GM19025 (cell line): ENCODE results near the gene STAT5A.
"Not testable (repeated sequence)": the region's sequence is repeated elsewhere in the genome, so short reads cannot be mapped to it uniquely, and the experiment has no call there.

Source experiments
- ATAC-seq: cut with Tn5 transposase; IDR thresholded peaks from one replicate; pipeline ENCODE4 v1.9.1; 2021; ENCODE audit warnings: mild to moderate bottlenecking, low read depth, moderate library complexity; ENCODE audit not compliant: unreplicated experiment

The STAT5A gene

DNA sequence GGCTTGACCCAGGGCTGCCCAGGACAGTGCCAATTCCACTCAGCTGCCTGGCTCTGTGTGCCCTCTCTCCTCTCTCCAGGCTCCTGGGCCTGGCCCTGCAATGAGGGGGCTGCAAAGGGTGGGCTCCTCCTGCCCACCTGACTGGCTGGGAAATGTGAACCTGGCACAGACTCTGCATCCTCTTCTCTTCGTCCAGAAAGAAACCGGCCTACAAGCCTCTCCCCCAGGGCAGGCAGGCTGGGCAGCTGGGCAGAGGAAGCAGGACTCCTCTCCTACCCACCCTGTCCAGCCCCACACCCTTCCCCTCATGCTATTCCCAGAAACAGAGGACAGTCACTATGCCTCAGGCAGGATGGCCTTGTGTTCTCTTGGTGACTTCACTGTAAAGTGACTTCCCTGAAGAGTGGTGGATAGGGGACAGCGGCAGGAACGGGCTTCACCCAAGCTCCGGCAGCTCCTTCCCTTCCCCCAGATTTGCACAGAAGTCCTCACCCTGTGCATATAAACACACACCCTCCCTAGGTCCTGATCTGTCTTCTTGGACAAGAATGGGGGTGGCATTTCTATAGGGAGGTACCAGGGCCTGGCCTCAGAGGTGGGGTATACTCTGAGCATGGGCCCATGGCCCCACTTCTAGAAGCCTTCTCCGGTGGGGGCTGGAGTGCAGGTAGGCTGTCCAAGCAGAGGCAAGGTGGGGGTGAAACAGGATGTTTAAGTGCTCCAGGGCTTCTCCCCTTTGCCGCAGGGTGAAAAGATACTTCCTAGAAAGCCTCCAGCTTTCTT is 4.9 kb upstream of the STAT5A start:
- no peak for ATAC-seq

DNA sequence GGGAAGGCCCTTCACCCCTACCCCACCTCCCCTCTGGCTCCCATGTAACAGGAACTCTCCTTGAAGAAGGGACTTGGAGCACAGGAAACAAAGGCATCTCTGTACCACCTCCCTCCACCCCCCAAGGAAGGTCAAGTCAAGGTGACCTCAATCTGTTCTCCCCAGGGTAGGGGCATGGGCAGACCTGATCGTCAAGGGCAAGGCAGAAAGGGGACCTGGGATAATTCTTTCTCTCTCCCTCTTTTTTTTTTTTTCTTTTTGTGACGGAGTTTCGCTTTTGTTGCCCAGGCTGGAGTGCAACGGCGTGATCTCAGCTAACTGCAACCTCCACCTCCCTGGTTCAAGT is 4.3 kb upstream of the STAT5A start:
- ATAC-seq = no peak

DNA sequence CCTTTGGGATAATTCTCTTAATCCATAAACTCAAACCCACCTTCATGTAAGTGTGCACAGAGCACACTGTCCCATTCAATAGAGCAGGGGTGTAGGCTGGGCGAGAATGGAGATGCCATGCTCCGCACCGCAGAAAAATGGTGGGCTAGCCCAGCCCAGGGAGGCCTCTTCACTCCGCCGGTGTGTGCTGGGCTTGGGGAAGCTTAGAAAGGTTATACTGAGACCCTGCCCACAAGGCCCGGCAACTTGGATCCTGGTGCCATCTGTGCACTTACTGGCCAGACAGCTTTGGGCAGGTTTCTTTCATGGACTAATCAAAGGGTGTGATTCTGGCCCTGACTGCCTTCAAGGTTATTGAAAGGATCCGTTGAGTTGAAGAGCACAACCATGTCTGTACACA is 3.7 kb upstream of the STAT5A start:
- ATAC-seq = no peak

DNA sequence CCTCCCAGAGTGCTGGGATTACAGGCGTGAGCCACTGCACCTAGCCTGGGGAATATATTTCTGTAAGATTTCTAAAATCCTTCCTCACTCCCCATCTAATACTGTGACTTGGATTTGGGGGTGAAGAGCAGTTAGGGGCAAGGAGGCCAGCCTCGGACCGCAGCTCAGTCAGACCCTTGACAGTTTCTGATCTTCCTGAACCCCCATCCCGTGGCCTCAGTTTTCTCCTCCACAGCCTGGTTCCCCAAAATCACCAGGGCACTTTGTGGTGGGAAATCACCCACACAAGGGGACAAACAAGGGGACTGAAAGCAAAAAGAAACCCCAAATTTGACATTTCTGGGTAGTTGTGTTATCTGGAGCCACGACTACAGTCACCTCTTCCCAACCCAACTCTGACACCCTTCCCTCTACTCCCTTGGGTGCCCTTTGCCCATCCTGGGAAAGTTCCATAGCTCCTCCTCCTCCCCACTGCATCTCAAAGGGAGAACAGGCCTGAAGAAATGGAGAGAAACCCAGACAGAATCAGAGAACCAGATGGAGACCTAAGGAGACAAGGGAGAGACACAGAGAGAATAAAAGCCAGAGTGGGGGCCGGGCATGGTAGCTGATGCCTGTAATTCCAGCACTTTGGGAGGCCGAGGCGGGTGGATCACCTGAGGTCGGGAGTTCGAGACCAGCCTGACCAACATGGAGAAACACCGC is 2.8 kb upstream of the STAT5A start:
- ATAC-seq = no peak

DNA sequence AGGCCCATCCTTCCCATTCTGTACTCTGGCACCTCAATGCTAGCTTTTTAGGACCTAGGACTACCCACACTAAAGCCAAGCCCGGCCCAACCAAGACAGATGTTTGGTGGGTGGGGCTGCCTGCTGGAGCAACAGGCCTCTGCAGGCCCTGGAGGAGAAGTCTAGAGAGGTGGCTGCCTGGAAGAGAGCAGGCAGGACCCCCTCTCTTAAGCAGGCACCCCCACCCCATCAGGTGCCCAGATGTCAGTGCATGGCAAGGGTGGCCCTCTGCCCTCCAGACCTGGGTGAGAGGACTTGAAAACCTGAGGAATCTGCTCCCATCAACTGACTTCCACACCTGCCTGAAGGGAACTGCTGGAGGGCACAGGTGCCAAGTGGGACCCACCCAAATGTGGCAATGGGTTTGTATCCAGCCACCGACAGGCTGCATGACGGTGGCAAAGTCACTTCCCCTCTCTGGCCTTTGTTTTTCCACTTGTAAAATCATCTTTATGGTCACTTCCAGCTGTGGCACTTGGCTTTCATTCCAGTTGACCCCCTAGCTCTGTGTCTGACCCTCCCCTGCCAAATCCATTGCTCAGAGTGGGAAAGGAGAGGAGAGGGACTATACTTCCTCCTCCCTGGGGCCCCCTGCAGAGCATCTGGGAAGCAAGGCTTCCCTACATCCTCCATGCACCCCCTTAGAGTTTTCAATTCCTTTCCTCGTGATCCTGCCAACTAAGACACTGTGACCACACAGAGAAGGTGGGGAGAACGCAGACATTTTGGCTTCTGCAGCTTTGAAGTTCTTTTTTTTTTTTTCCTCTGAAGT is 1.7 kb upstream of the STAT5A start:
- no peak for ATAC-seq

DNA sequence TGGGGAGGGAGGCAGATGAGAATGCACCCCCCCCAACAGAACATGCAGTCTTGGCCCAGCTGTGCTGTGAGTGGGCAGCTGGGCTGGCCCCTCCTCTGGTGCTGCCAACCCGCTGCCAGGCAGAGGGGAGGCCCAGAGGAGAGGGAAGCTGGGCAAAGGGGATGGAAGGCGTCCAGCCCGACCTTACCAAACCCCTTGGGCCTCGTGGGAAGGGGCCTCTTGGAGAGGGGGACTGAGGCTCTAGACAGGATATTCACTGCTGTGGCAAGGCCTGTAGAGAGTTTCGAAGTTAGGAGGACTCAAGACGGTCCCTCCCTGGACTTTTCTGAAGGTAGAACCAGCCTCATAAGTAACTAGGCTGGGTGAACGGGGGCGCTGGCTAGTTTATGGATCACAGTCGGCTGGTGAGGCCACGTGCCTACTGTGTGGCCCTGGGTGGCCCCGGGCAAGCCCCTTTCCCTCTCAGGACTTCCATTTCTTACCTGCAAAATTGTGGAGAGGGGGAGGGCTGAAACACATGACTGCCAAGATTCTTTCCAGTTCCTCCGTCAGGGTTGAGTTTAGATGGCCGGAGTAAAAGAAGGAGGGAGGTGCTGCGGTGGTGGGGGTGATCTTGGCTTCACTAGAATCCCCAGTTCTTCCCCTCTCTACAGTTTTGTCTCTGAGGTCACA is 857 bp upstream of the STAT5A start:
- peak; percentile 17 for ATAC-seq

DNA sequence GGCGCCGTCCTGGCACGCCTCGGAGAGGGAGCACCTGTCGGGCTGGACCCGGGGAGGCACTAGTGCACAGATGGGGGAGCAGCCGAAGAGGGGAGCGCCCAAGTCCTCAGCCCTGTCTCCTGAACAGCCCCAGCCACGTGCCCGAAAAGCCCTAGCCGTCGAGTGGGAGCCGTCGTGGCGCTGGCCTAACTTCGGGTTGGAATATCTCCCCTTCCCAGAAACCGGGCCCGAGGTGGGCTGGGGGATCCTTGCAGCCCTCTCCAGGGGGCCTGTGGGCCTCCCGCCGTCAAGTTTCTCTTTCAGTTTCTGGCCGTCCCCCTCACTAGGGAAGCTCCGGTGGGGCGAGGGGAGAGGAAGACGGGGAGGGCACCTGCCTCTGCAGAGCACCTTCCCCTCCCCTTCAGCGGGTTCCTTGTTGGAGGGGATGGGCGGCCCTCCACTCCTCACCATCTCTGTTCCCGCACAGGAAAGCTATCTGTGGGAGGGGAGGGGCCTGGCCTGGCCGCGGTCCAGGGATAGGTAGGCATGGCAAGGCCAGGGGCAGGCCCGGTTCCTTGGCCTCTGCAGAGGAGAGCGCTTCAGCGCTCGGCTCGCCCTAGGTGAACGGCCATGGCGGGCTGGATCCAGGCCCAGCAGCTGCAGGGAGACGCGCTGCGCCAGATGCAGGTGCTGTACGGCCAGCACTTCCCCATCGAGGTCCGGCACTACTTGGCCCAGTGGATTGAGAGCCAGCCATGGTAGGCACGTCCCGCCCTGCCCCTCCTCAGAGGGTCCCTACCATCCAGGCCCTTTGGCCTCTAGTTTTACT is 709 bp downstream of the STAT5A start:
- ATAC-seq = no peak

DNA sequence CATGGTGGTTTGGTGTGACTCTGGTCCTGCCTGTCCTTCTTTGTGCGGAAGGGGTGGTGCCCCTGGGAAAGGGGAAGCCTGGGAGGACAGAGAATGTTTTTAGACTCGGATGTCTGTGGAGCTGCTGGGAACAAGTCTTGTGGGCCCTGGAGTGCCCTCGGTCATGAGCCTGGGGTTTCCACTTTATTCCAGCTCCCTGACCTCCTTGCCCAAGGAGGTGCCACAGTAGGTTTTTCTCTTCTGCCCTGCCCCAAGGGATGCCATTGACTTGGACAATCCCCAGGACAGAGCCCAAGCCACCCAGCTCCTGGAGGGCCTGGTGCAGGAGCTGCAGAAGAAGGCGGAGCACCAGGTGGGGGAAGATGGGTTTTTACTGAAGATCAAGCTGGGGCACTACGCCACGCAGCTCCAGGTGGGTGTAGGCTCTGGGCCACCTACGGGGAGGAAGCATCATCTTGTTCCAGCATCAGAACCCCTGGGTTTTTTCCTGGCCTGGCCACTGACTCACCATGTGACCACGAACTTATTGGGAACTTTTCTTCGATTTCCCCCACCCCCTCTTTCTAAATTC is 1.4 kb downstream of the STAT5A start:
- ATAC-seq = no peak

DNA sequence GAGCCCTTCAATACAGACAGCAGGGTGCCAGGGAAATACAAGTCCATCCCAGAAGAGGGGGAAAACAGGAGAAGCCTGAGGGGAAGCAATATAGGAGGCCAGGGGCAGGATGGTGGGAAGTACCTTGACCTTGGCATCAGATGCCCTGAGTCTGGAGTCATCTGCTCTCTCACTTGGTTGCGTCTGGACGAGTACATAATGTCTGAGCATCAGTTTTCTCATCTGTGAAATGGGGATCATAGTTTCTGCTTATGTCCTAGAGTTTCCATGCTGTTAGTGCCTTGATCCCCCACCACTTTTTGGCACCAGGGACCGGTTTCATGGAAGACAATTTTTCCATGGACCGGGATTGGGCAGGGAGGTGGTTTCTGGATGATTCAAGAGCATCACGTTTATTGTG is 2.3 kb downstream of the STAT5A start:
- no peak for ATAC-seq

DNA sequence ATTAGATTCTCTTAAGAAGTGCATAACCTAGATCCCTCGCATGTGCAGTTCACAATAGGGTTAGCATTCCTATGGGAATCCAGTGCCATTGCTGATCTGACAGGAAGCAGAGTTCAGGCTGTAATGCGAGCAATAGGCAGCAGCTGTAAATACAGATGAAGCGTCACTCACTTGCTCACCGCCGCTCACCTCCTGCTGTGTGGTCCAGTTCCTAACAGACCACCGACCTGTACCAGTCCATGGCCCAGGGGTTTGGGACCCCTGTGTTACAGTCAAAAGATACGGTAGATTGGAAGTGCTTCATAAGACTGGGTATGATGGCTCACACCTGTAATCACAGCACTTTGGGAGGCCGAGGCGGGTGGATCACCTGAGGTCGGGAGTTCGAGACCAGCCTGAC is 2.8 kb downstream of the STAT5A start:
- ATAC-seq = no peak

DNA sequence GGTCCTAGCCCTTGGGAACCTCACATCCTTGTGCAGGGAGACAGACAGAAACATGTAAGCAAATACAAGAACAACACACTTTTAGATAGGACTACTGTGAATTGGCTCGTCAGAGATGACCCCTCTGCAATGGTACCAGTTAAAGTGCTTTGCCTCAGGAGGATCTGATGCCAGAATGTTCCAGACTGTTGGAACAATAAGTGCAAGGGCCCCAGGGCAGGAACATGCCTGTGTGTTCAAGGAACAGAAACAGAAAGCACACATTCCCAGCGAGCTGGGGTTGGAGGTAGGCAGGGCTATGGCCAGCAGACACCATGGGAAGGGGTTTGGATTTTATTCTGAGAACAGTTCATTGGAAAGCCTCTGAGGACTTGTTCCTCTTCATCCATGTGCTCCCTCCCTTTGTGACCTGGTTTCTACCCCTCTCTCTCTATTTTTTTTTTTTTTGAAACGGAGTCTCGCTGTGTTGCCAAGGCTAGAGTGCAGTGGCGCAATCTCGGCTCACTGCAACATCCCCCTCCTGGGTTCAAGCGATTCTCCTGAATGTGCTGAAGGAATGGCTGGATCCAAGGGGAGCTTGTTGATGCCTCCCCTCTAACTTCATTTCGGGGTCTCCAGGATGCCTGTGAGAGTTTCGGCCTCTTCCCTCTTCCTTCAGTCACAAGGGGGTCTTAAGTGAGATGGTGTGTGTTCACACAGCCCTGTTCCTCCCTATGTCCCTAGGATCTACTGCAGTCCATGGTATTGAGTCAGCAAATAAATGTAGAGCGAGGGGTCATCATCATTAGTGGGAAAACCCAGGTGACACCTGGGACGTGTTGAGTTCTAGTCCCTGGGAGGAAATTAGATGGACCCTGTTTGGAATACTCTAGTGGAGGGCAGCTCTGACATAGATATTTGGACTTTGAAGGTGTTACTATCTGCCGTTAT is 6.4 kb downstream of the STAT5A start:
- ATAC-seq = no peak

DNA sequence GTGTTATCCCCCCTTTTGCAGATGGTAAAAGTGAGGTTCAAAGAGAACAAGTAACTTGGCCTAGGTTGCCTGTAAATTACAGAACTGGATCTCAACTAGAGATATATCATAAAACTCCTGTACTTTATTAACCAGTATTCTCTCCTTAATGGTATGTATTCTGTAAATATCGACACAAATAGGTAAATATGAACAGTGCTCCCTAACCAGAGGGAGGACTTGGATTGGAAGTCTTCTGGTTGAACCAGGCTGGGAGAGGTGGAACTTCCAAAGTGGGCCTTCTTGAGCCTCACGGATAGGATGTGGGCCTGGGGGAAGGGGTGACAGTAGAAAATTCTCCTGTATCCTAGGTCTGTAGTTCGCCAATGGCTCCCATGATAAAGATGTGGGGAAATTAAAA is 7.7 kb downstream of the STAT5A start:
- no peak for ATAC-seq

DNA sequence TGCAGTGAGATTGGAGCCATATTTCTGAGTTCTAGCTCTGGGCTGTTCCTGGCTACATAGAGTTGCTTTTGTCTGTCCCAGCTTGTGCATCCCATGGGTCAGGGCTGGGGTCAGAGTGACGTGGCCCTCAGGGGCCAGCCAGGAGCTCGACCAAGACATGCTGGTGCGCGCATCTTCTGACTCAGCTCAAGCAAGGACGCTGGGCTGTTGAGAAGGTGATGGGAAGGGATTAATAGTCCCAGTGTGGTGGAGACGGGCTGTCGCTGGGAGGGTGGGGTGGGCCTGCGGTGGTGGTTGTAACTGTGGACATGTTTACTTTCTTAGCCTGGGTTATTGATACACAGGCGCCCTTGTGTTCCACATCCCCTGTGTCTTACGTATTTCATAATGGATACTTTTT is 9.5 kb downstream of the STAT5A start:
- not testable (repeated sequence) for ATAC-seq

DNA sequence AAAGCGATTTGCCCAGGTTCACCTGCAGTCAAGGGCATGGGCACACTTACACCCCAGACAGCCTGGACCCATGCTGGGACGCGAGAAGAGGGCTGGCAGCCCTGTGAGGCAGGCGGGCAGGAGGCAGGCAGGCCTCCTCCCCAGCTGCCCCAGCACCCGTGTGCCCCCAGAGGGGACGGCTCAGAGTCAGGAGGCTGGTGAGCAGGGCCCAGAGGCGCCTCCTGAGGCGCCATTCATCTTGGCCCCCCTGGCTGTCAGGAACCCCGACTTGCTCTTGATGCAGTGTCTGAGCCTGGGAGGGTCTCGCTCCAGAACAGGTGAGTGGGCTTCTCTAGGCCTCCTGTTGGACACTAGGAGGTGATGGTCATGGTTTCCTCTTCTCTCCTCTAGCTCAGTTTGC is 11.1 kb downstream of the STAT5A start:
- not testable (repeated sequence) for ATAC-seq

DNA sequence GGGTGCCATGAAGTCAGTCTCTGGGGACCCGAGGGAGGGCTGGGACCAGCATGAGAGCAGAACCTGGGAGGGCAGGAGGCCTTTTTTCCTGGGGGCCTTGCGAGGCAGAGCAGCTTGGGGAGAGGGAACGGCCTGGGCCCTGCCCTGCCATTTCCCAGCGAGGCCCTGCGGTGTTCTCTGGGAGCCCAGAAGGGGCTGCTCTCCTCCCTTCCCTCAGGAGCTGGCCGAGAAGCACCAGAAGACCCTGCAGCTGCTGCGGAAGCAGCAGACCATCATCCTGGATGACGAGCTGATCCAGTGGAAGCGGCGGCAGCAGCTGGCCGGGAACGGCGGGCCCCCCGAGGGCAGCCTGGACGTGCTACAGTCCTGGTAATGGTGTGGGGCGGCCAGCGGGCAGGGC is 11.6 kb downstream of the STAT5A start:
- ATAC-seq = not testable (repeated sequence)

DNA sequence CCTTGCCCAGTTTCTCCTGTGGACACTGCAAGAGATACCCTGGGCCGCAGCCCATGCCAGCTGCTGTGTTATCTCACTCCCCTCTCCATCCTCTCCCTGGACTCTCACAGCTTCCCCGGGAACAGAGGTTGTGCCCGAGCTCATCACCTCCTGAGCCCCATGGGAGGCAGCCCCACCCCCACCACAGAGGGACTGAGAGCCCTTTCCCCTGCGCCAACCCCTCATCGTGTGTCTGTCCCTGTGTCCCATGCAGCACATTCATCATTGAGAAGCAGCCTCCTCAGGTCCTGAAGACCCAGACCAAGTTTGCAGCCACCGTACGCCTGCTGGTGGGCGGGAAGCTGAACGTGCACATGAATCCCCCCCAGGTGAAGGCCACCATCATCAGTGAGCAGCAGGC is 12.7 kb downstream of the STAT5A start:
- ATAC-seq = no peak

DNA sequence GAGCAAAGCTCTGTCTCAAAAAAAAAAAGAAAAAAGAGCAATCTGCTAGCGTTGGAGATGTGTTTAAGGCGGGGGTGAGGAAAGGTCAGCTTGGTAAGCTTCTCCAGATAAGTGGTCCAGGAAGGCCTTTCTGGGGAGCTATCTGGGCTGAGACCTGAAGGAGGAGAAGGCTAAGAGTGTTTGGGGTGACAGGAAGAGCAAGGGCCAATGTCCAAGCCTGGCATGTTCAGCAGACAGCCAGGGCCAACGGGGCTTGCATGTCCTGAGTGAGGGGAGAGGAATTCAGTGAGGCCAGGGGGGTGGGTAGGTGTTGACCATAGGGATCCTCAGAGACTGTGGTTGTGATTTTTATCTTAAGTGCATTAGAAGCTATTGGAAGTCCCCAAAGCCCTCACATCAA is 15.4 kb downstream of the STAT5A start:
- ATAC-seq = no peak

DNA sequence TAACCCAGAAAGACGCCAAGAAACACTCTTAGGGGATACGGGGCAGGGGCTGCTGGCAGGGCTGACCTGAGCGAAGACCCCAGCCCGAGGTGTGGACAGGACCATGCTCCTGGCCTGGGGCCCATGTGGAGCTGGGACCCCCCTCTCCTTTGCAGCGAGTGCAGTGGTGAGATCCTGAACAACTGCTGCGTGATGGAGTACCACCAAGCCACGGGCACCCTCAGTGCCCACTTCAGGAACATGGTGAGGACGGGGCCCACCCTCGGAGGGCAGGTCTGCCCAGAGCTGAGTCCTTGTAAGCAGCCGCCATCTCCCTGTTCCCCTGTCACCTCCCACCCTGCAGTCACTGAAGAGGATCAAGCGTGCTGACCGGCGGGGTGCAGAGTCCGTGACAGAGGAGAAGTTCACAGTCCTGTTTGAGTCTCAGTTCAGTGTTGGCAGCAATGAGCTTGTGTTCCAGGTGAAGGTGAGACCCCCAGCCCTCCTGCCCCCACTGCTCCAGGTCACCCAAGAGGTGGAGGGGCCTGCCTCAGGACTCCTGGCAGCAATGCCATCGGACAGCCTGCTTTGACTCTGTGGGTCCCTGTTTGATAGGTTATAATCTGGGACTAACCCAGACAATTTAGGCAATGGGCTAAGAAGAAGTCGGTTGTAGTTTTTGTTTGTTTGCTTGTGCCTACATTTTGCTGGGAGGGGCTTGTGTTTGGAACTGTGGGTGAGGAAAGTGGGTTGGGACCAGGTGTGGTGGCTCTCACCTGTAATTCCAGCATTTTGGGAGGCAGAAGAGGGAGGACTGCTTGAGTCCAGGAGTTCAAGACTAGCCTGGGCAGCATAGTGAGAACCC is 16.1 kb downstream of the STAT5A start:
- no peak for ATAC-seq
